H1 (cell line): Measurements from ENCODE around the gene MRPS18B. TPM values are rescaled to one million over a fixed set of nuclear protein-coding genes. Genes with fewer than 3 reads are reported as not detected.

Experiments used
- CTCF ChIA-PET: fragments of 300-600 bp; sonication (Branson Sonifier 250); formaldehyde crosslinking; loops from one replicate; lab custom pipeline; 2021; ENCODE audit not compliant: partially characterized antibody; lab: Charles Lee
- POLR2A ChIA-PET: fragments of 300-600 bp; sonication (Branson Sonifier 250); formaldehyde crosslinking; loops from one replicate; lab custom pipeline; 2021; ENCODE audit warnings: inconsistent platforms; ENCODE audit not compliant: partially characterized antibody; lab: Charles Lee
- DNase-seq, 2 experiments: peaks; one replicate each; pipeline versions ENCODE4 v3.0.0 to v3.0.0-alpha.2; 2010 to 2022; ENCODE audit warnings: low spot score in 2 of 2, low read depth in 1 of 2, mixed read lengths in 1 of 2
- FAIRE-seq: peaks from 2 replicates; lab custom pipeline; 2011; peaks lifted over from hg19 to GRCh38; lab: Jason Lieb, UNC
- H2AFZ ChIP-seq: 2 replicates; pipeline ENCODE4 v1.8.1; 2012; ENCODE audit warnings: low read length, inconsistent platforms
- H2AK5ac ChIP-seq: 2 replicates; pipeline ENCODE4 v1.6.1; 2013; ENCODE audit warnings: low read depth, low read length
- H2BK120ac ChIP-seq: replicated peaks from 2 replicates; pipeline ENCODE3; 2013; ENCODE audit warnings: low read depth, low read length, inconsistent platforms
- H2BK12ac ChIP-seq: 2 replicates; pipeline ENCODE4 v1.6.1; 2013; ENCODE audit warnings: low read depth, low read length
- H2BK15ac ChIP-seq: 2 replicates; pipeline ENCODE4 v1.6.1; 2013; ENCODE audit warnings: low read length
- H2BK20ac ChIP-seq: 2 replicates; pipeline ENCODE4 v1.6.1; 2013; ENCODE audit warnings: low read length
- H2BK5ac ChIP-seq: 2 replicates; pipeline ENCODE4 v1.6.1; 2013; ENCODE audit warnings: low read depth, low read length
- H3K14ac ChIP-seq: 2 replicates; pipeline ENCODE4 v1.6.1; 2013; ENCODE audit warnings: inconsistent platforms; ENCODE audit not compliant: insufficient read length
- H3K18ac ChIP-seq: 2 replicates; pipeline ENCODE4 v1.6.1; 2013; ENCODE audit warnings: low read length; ENCODE audit errors: extremely low read depth
- H3K23ac ChIP-seq: 2 replicates; pipeline ENCODE4 v1.6.1; 2013; ENCODE audit warnings: inconsistent platforms; ENCODE audit not compliant: insufficient read length
- H3K23me2 ChIP-seq: 2 replicates; pipeline ENCODE4 v1.6.1; 2013; ENCODE audit warnings: low read depth, low read length
- H3K27ac ChIP-seq: 2 replicates; pipeline ENCODE4 v1.6.1; 2011; ENCODE audit warnings: low read depth, low read length, inconsistent platforms
- H3K27me3 ChIP-seq, 4 experiments: replicated peaks in 1 of 4; 1 replicate in 1 of 4; 2 replicates in 3 of 4; pipeline versions ENCODE4 v1.6.1 to v1.8.1; 2011 to 2013; ENCODE audit warnings: low read length in 3 of 4, mild to moderate bottlenecking in 3 of 4, inconsistent platforms in 2 of 4, mixed read lengths in 2 of 4, moderate library complexity in 1 of 4; ENCODE audit not compliant: control insufficient read depth in 3 of 4, insufficient read depth in 3 of 4; ENCODE audit errors: extremely low read depth in 1 of 4
- H3K36me3 ChIP-seq, 4 experiments: 2 replicates each; pipeline versions ENCODE4 v1.6.1 to v1.8.1; 2011 to 2013; ENCODE audit warnings: mild to moderate bottlenecking in 4 of 4, low read length in 3 of 4, moderate library complexity in 2 of 4, control low read depth in 1 of 4, inconsistent platforms in 1 of 4; ENCODE audit not compliant: insufficient read depth in 4 of 4, control insufficient read depth in 2 of 4
- H3K4ac ChIP-seq: replicated peaks from 2 replicates; pipeline ENCODE3; 2013; ENCODE audit warnings: low read length, low read depth, mixed read lengths, inconsistent platforms; ENCODE audit not compliant: insufficient read length
- H3K4me1 ChIP-seq, 4 experiments: replicated peaks in 1 of 4; 1 replicate in 1 of 4; 2 replicates in 3 of 4; pipeline versions ENCODE4 v1.6.1 to v1.8.1; 2011 to 2013; ENCODE audit warnings: low read length in 3 of 4, inconsistent platforms in 2 of 4, mixed read lengths in 1 of 4; ENCODE audit not compliant: insufficient read depth in 4 of 4, control insufficient read depth in 3 of 4
- H3K4me2 ChIP-seq, 2 experiments: 2 replicates each; pipeline versions ENCODE4 v1.6.1 to v1.8.1; 2011 to 2013; ENCODE audit warnings: low read depth in 2 of 2, low read length in 2 of 2, control low read depth in 1 of 2, inconsistent platforms in 1 of 2, mild to moderate bottlenecking in 1 of 2; ENCODE audit not compliant: insufficient read depth in 1 of 2
- H3K4me3 ChIP-seq, 4 experiments: fragments of 200-600, 300-600 bp in 1 of 4; sonication (generic), shearing (Covaris generic), sonication (Bioruptor Twin) in 1 of 4; 2 replicates each; pipeline versions ENCODE4 v1.5.1 to v1.8.1; 2011 to 2016; ENCODE audit warnings: low read length in 4 of 4, low read depth in 3 of 4, control low read depth in 2 of 4, inconsistent platforms in 2 of 4, mild to moderate bottlenecking in 2 of 4, mixed read lengths in 1 of 4, moderate library complexity in 1 of 4; ENCODE audit not compliant: insufficient read depth in 2 of 4; ENCODE audit errors: extremely low read depth in 1 of 4
- H3K56ac ChIP-seq: replicated peaks from 2 replicates; pipeline ENCODE3; 2013; ENCODE audit warnings: low read depth, mild to moderate bottlenecking, mixed read lengths, low read length, inconsistent platforms; ENCODE audit not compliant: insufficient read length
- H3K79me1 ChIP-seq: 2 replicates; pipeline ENCODE4 v1.6.1; 2013; ENCODE audit warnings: low read depth, low read length, control low read depth
- H3K79me2 ChIP-seq, 2 experiments: 2 replicates each; pipeline versions ENCODE4 v1.6.1 to v1.8.1; 2012 to 2013; ENCODE audit warnings: low read length in 2 of 2, mild to moderate bottlenecking in 2 of 2, inconsistent platforms in 1 of 2; ENCODE audit not compliant: insufficient read depth in 2 of 2, control insufficient read depth in 1 of 2
- H3K9ac ChIP-seq, 4 experiments: replicated peaks in 1 of 4; 1 replicate in 1 of 4; 2 replicates in 3 of 4; pipeline versions ENCODE4 v1.6.1 to v1.8.1; 2011 to 2013; ENCODE audit warnings: low read depth in 3 of 4, low read length in 3 of 4, control low read depth in 2 of 4, mild to moderate bottlenecking in 2 of 4, moderate library complexity in 2 of 4, inconsistent platforms in 1 of 4; ENCODE audit errors: extremely low read depth in 1 of 4
- H3K9me3 ChIP-seq, 2 experiments: 2 replicates each; pipeline versions ENCODE4 v1.6.1 to v1.8.1; 2012 to 2013; ENCODE audit warnings: mild to moderate bottlenecking in 2 of 2, moderate library complexity in 2 of 2, control low read depth in 1 of 2, inconsistent platforms in 1 of 2, low read depth in 1 of 2, low read length in 1 of 2, mixed read lengths in 1 of 2; ENCODE audit not compliant: insufficient read depth in 2 of 2
- H4K20me1 ChIP-seq, 2 experiments: replicated peaks in 1 of 2; 2 replicates each; pipeline versions ENCODE3 to v1.8.1; 2011 to 2013; ENCODE audit warnings: inconsistent platforms in 2 of 2, low read length in 2 of 2, mild to moderate bottlenecking in 1 of 2; ENCODE audit not compliant: insufficient read depth in 2 of 2, control insufficient read depth in 1 of 2
- H4K5ac ChIP-seq: 2 replicates; pipeline ENCODE4 v1.6.1; 2013; ENCODE audit warnings: low read length, low read depth, mixed read lengths, inconsistent platforms; ENCODE audit not compliant: insufficient read length
- H4K8ac ChIP-seq: 2 replicates; pipeline ENCODE4 v1.8.0; 2013; ENCODE audit warnings: mild to moderate bottlenecking, moderate library complexity, low read length, inconsistent platforms; ENCODE audit not compliant: insufficient read depth; ENCODE audit errors: extremely low read depth
- H4K91ac ChIP-seq: replicated peaks from 2 replicates; pipeline ENCODE3; 2013; ENCODE audit warnings: low read length, mixed read lengths, inconsistent platforms; ENCODE audit not compliant: insufficient read length
- BRCA1 ChIP-seq: IDR thresholded peaks from 2 replicates; pipeline ENCODE4 v1.6.1; 2012; ENCODE audit warnings: low read depth, low read length, improper control_type of control experiment
- GABPA ChIP-seq: IDR thresholded peaks from 2 replicates; pipeline ENCODE4 v1.6.1; 2011; ENCODE audit warnings: mild to moderate bottlenecking, low read length, moderate library complexity, borderline replicate concordance; ENCODE audit not compliant: insufficient read depth
- NANOG ChIP-seq: IDR thresholded peaks from 2 replicates; pipeline ENCODE4 v1.6.1; 2011; ENCODE audit warnings: low read length, low read depth, mild to moderate bottlenecking, inconsistent platforms; ENCODE audit not compliant: insufficient read depth, poor library complexity, severe bottlenecking
- POLR2AphosphoS5 ChIP-seq: IDR thresholded peaks from 2 replicates; pipeline ENCODE4 v1.6.1; 2011; ENCODE audit warnings: low read depth, low read length
- SIRT6 ChIP-seq: IDR thresholded peaks from one replicate; pipeline ENCODE4 v1.7.1; 2012; ENCODE audit warnings: low read length, inconsistent platforms
- TEAD4 ChIP-seq: IDR thresholded peaks from 2 replicates; pipeline ENCODE4 v1.6.1; 2012; ENCODE audit warnings: low read depth, low read length, inconsistent platforms, mixed read lengths
- ZNF274 ChIP-seq: IDR thresholded peaks from 2 replicates; pipeline ENCODE4 v1.7.0; 2012; ENCODE audit warnings: low read length, borderline replicate concordance; ENCODE audit errors: extremely low read depth
- WGBS, 2 experiments: shearing (Covaris generic) in 1 of 2; methylation state at CpG; one replicate each; pipeline versions ENCODE4 v1.1.6 to v1.1.7; 2013 to 2015; ENCODE audit warnings: low lambda C conversion rate in 2 of 2, mixed read lengths in 2 of 2, inconsistent platforms in 1 of 2, low coverage in 1 of 2, missing lambda C conversion rate in 1 of 2; ENCODE audit not compliant: insufficient replicate concordance in 2 of 2, insufficient coverage in 1 of 2, insufficient read length in 1 of 2; ENCODE audit errors: extremely low coverage in 1 of 2, missing lambda C conversion rate in 1 of 2; 5-methylcytosine and 5-hydroxymethylcytosine counted together
- polyA plus RNA-seq, 7 experiments: library from polyadenylated mRNA; depleted of rRNA in 3 of 7; stranded (reverse) in 5 of 7; unstranded in 2 of 7; fragments of >200 nt in 5 of 7; fragments of 200-250 nt in 2 of 7; gene quantifications; 1 replicate in 5 of 7; 2 replicates in 1 of 7; 4 replicates in 1 of 7; pipeline versions ENCODE4 v1.2.1 to v1.2.3, GENCODE V29; 2011 to 2013; ENCODE audit warnings: missing spikeins in 2 of 7, mixed read lengths in 2 of 7
- total RNA-seq: library from RNA; stranded (reverse); fragmentation: NEBNext Ultra II Directional; extraction: Animal tissue kit (Norgen Biotek cat#: 25700); gene quantifications from 2 replicates; pipeline ENCODE4 v1.2.1, GENCODE V29; 2021
- TF ChIP-seq, protein P1 (sequence below): IDR thresholded peaks from 2 replicates; pipeline ENCODE4 v1.6.1; 2012; ENCODE audit warnings: inconsistent platforms

Gene MRPS18B
- total and polyA plus RNA-seq, 2 of the 8 experiments (the other 6 are each of a cell fraction or from before 2014, with no cell fraction given), result 57.8 to 83.3 TPM

DNA sequence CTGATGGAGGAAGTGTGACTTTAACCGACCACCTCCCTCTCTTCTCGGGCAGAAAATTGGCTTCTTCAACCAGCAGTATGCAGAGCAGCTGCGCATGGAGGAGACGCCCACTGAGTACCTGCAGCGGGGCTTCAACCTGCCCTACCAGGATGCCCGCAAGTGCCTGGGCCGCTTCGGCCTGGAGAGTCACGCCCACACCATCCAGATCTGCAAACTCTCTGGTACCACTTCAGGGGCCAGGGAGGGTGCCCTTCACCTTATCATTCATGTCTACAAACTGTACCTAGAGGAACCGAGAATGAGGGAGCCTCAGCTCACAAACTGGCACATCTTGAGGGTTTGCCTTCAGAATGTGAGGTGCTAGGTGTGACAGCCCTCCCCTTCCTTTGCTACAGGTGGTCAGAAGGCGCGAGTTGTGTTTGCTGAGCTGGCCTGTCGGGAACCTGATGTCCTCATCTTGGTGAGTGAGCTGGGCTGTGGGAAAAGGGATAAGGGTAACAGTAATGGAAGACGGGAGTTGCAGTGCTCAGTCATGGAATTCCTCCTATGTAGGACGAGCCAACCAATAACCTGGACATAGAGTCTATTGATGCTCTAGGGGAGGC, 27.8 kb upstream of the MRPS18B start:
- Histone ChIP-seq H3K56ac (no peak overlapping the region), H3K23ac (no peak overlapping the region), H3K18ac (no peak overlapping the region), H2BK15ac (no peak overlapping the region), H3K27ac (no peak overlapping the region), H3K4me3 (no peak overlapping the region), H2BK12ac (no peak overlapping the region), H3K4ac (no peak overlapping the region), H3K23me2 (no peaks in the 10 kb centered on the region), H3K4me1 (no peaks in the 10 kb centered on the region), H2BK120ac (no peak overlapping the region), H2AK5ac (no peak overlapping the region), H3K14ac (no peak overlapping the region), H4K20me1 (peaks cover 3 to 15% of the 10 kb centered on the region in 2 experiments), H4K8ac (no peak overlapping the region; the same call in 1 of the 2 replicates), H3K4me2 (no peak overlapping the region), H4K5ac (no peak overlapping the region), H3K36me3 (peaks cover 27 to 90% (median 68%) of the 10 kb centered on the region in 4 experiments), H4K91ac (no peak overlapping the region), H3K9ac (no peak overlapping the region), H2AFZ (no peak overlapping the region), H2BK5ac (no peak overlapping the region), H3K27me3 (no peaks in the 10 kb centered on the region), H3K79me1 (peaks cover 2% of the 10 kb centered on the region; the same call in 1 of the 2 replicates), H2BK20ac (no peak overlapping the region), H3K9me3 (peaks cover 0 to 2% of the 10 kb centered on the region in 2 experiments; a peak in 1 of 4 replicates), H3K79me2 (peaks cover 0 to 5% of the 10 kb centered on the region in 2 experiments; a peak in 1 of 4 replicates)
- no peak for DNase-seq
- ChIA-PET POLR2A (interaction anchor here (0.6 to 27.0 kb wide), 13 partner anchors 3 to 114 kb away, joined by 3 to 712 read pairs (median 5); partner anchors contain the start of genes ABCF1, ATAT1, GNL1 and MRPS18B), CTCF (interaction anchor here (0.6 to 2.7 kb wide), 5 partner anchors 12 to 107 kb away, joined by 3 to 9 read pairs (median 4); no protein-coding TSS in a partner anchor)
- TF ChIP-seq TEAD4 (no peak), BRCA1 (no peak), ZNF274 (no peak), SIRT6 (no peak), NANOG (no peak), POLR2AphosphoS5 (no peak), GABPA (no peak)
- TF ChIP-seq, protein P1, sequence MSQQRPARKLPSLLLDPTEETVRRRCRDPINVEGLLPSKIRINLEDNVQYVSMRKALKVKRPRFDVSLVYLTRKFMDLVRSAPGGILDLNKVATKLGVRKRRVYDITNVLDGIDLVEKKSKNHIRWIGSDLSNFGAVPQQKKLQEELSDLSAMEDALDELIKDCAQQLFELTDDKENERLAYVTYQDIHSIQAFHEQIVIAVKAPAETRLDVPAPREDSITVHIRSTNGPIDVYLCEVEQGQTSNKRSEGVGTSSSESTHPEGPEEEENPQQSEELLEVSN, result no peak
- no peak for FAIRE-seq
- 94% methylated on average over 15 of the region's 15 CpGs; no CpG with 5 or more reads in 1 of the 2 experiments for WGBS, 2 experiments
